GM19240 (cell line): ENCODE data around the gene LPAR1.
"Not testable (repeated sequence)": the region's sequence is repeated elsewhere in the genome, so short reads cannot be mapped to it uniquely, and the experiment has no call there.

Experiments
- DNase-seq: peaks from one replicate; pipeline ENCODE4 v3.0.0; 2011; ENCODE audit warnings: low spot score; ENCODE audit not compliant: insufficient read length

LPAR1 gene, protein sequence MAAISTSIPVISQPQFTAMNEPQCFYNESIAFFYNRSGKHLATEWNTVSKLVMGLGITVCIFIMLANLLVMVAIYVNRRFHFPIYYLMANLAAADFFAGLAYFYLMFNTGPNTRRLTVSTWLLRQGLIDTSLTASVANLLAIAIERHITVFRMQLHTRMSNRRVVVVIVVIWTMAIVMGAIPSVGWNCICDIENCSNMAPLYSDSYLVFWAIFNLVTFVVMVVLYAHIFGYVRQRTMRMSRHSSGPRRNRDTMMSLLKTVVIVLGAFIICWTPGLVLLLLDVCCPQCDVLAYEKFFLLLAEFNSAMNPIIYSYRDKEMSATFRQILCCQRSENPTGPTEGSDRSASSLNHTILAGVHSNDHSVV

DNA sequence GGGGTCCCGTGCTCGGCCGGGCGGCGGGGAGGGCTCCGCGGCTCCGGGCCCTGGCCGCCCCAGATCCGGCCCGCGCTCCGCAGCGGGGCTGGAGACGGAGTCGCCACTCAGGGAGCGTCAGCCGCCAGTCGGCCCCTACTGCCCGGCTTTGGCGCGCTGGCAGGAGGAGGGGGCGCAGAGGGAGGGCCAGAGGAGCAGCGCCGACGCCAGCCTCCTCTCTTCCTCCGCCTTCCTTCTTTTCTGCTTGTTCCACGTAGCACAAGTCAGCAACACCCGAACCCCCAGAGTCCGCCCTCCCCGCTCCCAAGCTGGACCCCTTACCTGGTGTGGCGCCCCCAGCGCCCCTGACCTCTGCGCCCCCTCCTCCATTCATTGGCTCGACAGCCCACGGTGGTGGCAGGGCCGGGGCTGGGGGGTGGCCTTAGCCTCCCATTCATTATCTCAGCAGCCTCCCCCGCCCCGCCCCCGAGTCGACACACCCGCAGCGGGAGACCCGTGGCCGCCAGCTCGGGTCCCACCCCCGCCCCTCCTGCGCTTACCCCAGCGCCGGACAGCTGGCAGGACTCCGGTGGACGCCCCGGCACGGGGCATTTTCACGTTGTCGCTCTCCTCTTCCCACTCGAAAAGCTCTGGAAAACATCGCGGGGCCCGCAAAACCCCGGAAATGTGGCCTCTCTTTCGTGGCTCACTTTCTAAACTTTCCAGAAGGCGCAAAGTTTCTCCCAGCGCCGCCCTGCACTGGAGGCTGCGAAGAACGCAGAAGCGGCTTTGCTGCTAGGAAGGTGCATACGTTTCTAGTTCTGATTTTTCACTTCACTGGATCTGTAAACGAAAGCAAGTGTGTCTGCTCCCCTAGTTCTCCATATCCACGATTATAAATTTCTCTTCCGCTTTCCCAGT, at the start of gene LPAR1:
TSS of gene LPAR1 (minus strand) at position 140 of the 900 bp plus-strand sequence. CDS start 66,353 bp downstream, outside the sequence.
- DNase-seq, result no peak

DNA sequence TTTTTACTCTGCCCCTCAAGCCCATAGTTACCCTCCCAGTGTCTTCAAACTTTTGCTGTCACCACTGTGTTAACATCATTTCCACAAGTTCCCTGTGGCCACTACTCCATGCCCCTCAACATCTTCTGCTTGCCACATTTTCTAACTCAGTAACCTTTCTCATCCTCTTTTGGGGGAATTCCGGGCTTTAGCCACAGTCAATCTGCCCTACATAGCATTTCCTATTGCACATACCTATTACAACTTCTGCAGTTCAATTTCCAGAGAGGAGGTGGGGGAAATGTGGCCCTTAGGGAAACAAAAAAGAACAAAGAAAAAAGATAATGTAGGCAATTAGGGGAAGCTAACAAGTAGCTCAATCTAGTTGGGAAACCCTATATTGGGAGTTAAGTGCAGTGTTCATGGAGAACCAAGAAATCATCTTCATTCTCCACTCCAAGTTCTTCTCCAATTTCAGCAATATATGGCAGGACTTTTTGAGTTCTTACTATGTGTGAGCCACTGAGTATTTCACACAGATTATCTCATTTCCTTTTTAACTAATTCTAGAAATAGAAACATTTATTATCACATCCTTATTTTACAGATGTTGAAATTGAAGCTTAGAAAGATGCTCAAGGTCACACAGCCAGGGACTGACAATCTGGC, 40.2 kb upstream of the LPAR1 start:
- no peak for DNase-seq

DNA sequence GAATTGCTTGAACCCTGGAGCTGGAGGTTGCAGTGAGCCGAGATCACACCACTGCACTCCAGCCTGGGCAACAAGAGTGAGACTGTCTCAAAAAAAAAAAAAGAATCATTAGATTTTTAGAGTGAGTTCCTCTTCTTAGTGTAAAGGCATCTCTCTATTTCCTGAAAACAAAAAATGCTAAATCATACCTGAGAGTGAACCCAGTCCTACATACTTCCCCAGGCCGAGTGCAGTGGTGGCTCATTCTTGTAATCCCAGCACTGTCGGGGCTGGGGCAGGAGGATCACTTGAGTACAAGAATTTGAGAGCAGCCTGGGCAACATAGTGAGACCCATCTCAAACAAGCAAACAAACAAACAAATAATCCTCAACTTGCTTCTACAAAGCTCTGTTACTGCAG, 38.2 kb upstream of the LPAR1 start:
- DNase-seq, result no peak

DNA sequence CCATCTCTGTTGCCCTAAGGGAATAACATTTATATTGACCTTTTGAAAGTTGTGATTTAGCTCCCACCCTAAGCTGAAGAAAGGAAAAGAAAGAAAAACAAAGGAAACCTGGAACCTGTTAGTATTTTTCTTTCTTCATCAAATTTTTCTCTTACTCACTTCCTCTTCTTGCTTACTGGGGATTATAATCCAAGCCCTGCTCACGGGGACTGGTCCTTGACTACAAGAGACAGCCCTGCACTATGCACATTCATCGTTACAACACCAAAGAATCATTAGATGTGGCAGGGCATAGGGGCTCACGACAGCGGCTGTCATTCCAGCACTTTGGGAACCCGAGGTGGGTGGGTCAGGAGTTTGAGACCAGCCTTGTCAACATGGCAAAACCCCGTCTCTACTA, 37.8 kb upstream of the LPAR1 start:
- no peak for DNase-seq

DNA sequence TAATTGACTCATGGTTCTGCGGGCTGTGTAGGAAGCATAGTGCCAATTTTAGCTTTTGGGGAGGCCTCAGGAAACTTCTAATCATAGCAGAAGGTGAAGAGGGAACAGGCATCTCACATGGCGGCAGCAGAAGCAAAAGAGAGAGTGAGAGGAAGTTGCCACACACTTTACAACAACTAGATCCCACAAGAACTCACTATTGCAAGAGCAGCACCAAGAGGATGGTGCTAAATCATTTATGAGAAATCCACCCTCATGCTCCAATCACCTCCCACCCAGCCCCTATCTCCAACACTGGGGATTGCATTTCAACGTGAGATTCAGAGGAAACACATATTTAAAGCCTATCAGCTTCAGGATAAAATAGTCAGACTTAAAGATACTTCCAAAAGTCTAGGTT, 36.1 kb upstream of the LPAR1 start:
- DNase-seq, result no peak

DNA sequence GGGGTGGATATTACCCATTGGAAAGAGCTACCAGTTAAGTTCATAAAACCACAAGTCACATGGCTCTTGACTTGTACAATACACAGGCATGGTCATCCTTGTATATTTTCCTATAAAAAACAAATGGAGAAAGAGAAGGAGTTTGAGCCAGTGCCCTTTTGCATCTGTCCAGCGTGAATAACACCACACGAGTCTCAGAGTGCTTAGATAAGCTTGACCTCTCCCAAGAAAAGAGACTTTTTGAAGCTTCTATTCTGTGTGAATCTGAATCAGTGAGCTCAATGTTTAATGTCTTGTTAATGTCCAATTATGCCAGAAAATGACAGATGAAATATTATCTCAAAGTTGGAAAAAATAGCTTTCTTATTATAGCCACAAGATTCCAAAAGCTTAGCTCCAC, 30.9 kb upstream of the LPAR1 start:
- DNase-seq, result no peak

DNA sequence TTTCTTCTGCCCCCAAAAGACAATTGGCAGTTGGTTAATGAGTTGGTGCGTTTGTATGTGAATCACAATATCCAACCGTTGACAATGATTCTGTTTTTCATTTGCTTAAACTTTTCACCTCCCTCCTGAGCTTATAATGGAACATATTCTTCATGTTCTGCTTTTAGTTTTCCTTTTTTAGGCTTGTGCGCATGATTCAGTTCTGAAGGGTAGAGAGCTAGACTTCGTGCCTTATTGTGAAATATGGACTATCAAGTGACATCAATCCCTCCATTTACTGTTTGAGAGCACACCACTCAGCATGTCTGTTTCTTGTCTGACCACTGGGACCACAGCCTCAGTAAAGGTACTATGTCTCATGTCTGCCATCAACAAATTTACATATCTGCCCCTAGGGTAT, 30.5 kb upstream of the LPAR1 start:
- no peak for DNase-seq

DNA sequence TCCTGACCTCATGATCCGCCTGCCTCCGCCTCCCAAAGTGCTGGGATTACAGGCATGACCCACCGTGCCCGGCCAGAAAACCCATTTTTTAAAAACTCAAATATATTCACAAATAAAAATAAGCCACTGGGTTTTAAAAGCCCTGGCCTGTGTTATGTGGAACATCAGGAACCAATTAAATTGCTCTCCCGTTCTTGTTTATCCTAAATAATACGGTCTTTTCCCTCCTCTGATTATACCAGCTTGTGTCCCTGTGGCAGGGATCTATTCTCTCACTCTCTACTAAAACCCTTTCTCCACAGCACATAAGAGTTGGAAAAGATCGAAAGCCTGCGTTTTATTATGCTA, 30.1 kb upstream of the LPAR1 start:
- no peak for DNase-seq

DNA sequence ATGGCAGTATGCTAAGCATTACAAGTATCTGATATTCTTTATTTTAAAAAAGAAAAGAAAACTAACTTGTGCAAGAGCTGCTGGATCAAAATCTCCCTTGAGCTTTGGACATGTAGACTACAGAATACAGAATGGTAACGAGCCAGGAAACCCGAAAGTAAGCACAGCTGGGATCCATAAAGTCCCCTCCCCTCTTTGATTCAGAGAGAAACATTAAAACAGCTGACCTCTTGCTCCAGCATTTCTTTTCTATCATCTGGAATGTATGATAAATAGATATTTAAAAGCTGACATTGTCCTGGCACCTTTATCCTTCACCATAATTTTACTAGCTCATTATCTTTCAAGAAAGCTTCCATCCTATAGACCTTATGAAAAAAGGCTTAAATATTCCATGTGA, 28.2 kb upstream of the LPAR1 start:
- DNase-seq, result no peak

DNA sequence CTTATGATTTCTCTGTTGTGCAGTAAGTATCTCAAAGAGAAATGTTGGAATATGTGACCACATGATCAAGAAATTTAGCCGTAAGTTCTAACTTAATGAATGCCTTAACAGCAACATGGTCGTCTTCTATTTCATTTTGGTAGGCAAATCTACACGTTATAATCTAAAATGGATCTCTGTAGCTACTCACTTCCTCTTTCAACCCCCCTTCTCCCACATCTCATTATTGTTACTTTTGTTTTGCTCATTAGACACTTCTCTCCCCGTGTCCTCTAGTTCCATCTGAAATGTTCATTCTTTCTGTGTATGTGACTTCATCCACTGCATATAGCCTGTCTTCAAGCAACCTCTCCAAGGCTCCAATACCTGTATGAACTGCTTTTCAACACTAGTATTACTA, 27.1 kb upstream of the LPAR1 start:
- DNase-seq, result no peak

DNA sequence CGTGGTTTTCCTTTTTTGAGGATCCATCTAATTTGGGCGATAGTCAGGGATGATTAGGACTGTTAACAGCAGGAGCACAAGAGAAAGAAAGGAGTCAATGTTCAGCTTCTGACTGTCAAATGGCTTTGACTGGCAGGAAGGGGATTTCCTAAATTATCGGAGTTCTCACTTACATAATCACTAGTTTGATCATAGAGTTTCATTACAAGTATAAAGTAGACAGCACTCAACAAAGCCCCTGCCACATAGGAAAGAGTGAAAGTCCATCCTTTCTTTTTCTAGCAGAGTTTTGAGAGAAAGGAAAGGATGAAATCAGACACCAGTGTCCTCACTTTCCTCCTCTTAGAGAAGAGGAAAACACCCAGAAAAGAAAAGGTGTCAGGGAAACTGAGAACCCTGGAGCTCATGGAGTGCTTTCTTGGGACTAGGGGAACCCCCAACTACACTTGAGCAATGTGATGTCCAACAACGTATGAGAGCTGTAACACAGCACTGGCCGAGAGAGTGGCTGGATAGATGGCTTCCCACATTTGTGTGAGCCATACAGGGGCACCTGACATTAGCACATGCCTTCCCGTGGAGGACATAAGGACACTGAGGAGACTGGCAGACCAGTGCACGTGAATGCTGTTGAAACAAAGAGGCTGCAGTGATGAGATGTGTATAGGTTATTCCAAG, 26.0 kb upstream of the LPAR1 start:
- DNase-seq, result no peak

DNA sequence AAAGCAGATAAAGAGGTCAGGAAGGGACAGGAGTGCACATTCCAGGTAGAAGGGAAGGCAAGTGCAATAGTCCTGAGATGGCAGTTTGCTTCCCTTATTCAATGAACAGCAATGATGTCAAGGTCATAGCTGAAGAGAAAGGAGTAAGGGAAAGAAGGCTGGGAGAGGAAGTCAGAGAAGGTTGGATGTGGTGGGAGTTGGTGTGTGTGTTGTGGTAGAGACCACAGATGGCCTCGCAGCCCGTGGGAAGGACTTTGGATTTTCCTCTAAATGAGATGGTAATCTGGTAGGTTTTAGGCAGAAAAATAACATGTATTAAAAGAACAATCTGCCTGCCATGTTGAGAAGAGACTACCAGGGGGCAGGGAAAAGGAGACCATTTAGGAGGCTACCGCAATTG, 25.1 kb upstream of the LPAR1 start:
- DNase-seq, result no peak

DNA sequence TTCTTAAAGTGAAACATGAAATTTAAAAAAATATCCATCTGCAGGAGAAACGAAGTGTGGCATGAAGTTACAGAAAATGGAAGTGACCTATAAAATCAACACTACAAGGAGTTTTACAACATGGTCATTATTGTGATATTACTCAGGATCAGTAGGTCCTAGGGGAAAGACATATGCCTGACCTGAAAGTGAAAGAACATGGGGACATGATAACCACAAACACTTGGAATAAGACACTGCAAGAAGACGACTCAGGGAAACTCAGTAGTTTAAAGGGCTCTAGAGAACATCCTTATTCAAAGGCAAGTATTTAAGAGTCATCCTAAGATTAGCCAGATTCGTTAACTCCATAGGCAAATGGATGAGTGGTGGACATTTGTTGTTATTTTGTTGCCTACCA, 19.9 kb upstream of the LPAR1 start:
- DNase-seq, result no peak

DNA sequence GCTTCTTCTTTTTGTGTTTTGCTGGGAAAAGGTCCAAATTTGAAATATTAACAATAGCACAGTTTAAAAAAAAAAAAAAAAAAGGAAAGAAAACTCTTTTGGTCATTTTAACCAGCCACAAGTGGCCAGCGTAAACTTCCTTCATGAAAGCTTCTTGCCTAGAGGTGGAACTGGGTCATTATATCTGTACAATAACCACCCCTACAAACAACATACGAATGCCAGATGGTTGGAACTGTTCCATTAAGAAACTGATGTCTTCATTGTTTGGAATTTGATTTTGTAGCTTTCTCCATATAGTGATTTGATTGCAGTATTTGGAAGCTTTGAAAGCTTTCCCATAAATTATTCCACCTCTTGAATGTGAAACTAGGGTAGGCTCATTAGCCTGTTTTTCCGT, 18.3 kb upstream of the LPAR1 start:
- DNase-seq, result no peak

DNA sequence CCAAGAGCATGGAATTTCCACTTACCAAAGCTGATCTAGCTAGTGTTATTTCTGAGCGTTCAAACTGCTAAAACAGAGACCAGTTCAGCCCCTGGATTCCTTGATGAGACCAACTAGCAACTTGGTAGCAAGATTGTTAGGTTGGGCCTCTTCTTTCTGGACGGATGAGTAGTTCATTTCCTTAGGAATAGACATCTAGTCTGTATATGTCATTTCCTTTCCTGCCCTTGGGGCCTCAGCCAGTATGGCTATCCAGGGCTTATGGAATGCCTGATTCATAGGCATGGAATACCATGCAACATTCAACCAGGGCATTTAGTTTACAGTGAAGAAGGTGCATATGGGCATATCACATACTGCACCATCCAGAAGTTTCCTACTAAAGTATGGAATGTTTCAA, 14.5 kb upstream of the LPAR1 start:
- DNase-seq, result no peak

DNA sequence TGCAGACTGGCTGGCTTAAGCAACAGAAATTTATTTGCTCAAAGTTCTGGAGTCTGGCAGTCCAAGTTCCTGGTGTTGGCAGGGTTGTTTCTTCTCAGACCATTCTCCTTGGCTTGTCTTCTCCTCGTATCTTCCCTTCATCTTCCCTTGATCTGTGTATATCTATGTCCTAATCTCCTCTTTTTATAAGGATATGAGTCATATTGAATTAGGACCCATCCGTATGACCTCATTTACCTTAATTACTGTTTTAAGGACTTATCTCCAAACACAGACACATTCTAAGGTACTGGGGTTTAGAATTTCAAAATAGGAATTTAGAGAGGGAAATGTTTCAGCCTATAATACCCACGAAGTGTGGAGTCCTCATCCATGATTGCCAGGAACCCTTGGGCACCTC, 13.1 kb upstream of the LPAR1 start:
- DNase-seq, result no peak

DNA sequence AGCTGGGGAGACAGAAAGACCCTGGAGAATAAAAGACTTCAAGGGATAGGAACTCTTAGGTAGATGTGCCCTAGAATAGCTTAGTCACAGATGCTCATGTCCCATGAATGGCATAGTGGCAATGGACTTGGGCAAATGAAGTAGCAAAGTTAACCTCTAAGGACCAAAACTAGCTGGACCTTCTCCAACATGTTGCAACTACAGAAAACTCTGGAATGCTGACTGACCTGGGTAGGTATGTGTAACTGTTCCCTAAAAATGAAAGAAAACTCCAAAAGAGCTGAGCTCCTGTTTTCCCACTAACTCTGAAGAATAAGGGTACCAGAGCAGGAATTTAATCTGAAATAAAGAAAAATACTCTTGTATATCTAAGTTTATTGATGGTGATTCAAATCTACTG, 12.5 kb upstream of the LPAR1 start:
- no peak for DNase-seq

DNA sequence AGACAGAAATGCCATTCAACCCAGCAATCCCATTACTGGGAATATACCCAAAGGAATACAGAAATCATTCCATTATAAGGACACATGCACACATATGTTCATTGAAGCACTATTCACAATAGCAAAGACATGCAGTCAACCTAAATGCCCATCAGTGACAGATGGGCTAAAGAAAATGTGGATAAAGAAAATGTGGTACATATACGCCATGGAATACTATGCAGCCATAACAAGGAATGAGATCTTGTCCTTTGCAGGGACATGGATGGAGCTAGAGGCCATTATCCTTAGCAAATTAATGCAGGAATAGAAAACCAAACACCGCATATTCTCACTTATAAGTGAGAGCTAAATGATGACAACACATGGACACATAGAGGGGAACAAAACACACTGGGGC, 9.0 kb upstream of the LPAR1 start:
- DNase-seq, result not testable (repeated sequence)

DNA sequence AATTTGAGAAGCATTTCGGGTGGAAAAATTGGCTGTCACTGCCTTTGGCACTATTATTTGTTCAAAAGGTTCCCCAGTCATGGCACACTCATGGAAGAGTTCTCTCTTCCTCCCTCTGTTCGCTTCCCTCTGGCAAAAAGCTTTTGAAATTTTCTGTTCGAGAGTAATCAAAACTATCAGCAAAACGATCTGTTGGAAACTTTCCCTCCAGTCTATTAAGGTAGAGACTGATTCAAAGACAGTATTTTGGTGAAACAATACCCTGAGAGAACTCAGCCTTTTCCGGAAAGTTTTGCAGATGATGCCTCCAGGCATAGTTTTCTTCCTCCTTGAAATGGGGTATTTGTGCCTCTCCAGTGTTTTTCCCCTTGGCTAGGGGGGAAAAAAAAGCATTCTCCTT, 3.6 kb upstream of the LPAR1 start:
- DNase-seq, result no peak

DNA sequence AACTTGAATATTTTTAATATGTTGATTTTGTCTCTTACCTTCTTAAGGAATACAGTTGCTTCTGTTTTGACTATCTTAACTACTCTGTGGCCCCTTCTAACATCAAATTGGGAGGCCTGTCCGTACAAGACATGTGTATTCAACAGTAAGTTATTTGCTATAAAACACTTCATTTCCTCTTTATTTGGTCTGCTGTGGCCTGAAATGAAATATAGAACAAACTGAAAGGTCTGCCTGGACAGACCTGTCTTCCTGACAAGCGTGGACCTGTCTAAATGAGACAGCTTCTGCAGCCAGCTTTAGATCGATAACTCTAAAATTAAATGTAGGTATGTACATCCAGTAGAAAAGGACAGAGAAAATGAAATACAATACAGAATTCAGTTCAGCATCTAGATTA, 2.2 kb upstream of the LPAR1 start:
- DNase-seq, result no peak

DNA sequence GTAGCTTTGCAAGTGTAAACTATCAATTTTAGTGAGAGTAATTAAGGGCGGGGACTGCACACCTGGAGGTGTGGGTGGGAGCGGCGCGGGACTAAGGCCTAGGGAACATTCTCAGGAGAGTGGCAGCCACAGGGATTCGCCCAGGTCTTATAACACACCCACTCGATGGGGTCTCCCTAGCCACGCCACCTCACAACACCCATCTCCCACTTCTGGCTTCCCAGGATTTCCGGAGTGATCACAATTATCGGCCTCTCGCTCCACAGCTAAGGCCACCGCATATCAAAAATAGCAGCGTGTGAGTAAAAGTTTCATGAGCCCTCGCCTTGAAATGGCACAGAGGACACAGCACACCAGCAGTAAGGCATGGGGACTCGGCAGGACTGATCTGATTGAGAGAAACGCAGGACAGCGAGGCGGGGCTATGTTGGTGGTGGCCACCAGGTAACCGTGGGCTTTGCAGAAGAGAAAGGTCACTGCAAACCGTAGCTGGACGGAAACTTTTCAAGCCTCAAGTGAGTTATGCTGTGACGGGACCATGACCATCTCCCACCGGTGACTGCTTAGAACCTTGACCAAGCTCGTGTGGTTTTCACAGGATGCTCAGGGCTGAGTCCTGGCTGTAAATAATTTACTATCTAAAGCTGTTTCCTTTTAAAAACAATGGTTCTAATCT, 1.1 kb upstream of the LPAR1 start:
- no peak for DNase-seq
